HG03469 (cell line): Measurements from ENCODE around the gene LARP1.
"Not testable (repeated sequence)": the region's sequence is repeated elsewhere in the genome, so short reads cannot be mapped to it uniquely, and the experiment has no call there.

Experiments used
- ATAC-seq: cut with Tn5 transposase; IDR thresholded peaks from one replicate; pipeline ENCODE4 v1.9.1; 2021; ENCODE audit warnings: mild to moderate bottlenecking, moderate library complexity, moderate number of reproducible peaks; ENCODE audit not compliant: unreplicated experiment

LARP1 gene

GRCh38 chr5:154820383-154820782 is 65.2 kb downstream of the LARP1 start:
- ATAC-seq: no peak

- ATAC-seq: not testable (repeated sequence)
Measured at GRCh38 chr5:154822896-154823295, 67.7 kb downstream of the LARP1 start.

GRCh38 chr5:154823605-154824004 is 68.4 kb downstream of the LARP1 start:
- ATAC-seq: no peak

- no peak for ATAC-seq
Measured at GRCh38 chr5:154824070-154824469, 68.9 kb downstream of the LARP1 start.

GRCh38 chr5:154829181-154829588 is 74.0 kb downstream of the LARP1 start:
- ATAC-seq: no peak

GRCh38 chr5:154829589-154830218 is 74.5 kb downstream of the LARP1 start:
- ATAC-seq: no peak

GRCh38 chr5:154830219-154830595 is 75.0 kb downstream of the LARP1 start:
- ATAC-seq: no peak

GRCh38 chr5:154830596-154830995 is 75.4 kb downstream of the LARP1 start:
- no peak for ATAC-seq

- no peak for ATAC-seq
Measured at GRCh38 chr5:154831451-154831850, 76.3 kb downstream of the LARP1 start.

- not testable (repeated sequence) for ATAC-seq
Measured at GRCh38 chr5:154832804-154833203, 77.6 kb downstream of the LARP1 start.

- ATAC-seq: no peak
Measured at GRCh38 chr5:154834053-154834452, 78.9 kb downstream of the LARP1 start.

GRCh38 chr5:154835701-154836052 is 80.5 kb downstream of the LARP1 start:
- ATAC-seq: not testable (repeated sequence)

- ATAC-seq: no peak
Measured at GRCh38 chr5:154836225-154836624, 81.0 kb downstream of the LARP1 start.

GRCh38 chr5:154837009-154837901 is 82.1 kb downstream of the LARP1 start:
- ATAC-seq: no peak

- no peak for ATAC-seq
Measured at GRCh38 chr5:154840435-154841272, 85.5 kb downstream of the LARP1 start.

GRCh38 chr5:154841273-154841661 is 86.1 kb downstream of the LARP1 start:
- no peak for ATAC-seq

- no peak for ATAC-seq
Measured at GRCh38 chr5:154842689-154843530, 87.7 kb downstream of the LARP1 start.

- no peak for ATAC-seq
Measured at GRCh38 chr5:154844809-154845208, 89.6 kb downstream of the LARP1 start.

- ATAC-seq: no peak
Measured at GRCh38 chr5:154849264-154849785, 94.1 kb downstream of the LARP1 start.

- no peak for ATAC-seq
Measured at GRCh38 chr5:154849791-154850201, 94.6 kb downstream of the LARP1 start.
